ENCODE results near the gene EIF4G3.

- TF ChIP-seq POLR2A (IDR thresholded peaks at IDR 0.05) (no peak), CTCF (IDR thresholded peaks at IDR 0.05) (peak in 3 of 5 experiments; percentile 22 to 43 (median 34))
These were observed 194.8 kb downstream of the EIF4G3 start for GRCh38 chr1:20981915-20982314.
